Thyroid gland (tissue), 4 donors: ENCODE results near the gene DCHS1. TPM values are rescaled to one million over a fixed set of nuclear protein-coding genes. Genes with fewer than 3 reads are reported as not detected.

Experiments used
- DNase-seq, 2 donors: peaks; one replicate each; pipeline ENCODE4 v3.0.0-alpha.2; 2019
- H3K27ac ChIP-seq, 3 donors: fragments of 200-600 bp; sonication (generic); 1 replicate in 2 of 3; 2 replicates in 1 of 3; pipeline ENCODE4 v1.5.1; 2016 to 2019; ENCODE audit warnings: mild to moderate bottlenecking in 1 of 3, moderate library complexity in 1 of 3
- H3K27me3 ChIP-seq: fragments of 200-600 bp; sonication (generic); one replicate; pipeline ENCODE4 v1.5.1; 2019
- H3K36me3 ChIP-seq, 2 donors: fragments of 200-600 bp; sonication (generic); one replicate each; pipeline ENCODE4 v1.5.1; 2016 to 2019
- H3K4me1 ChIP-seq, 2 donors: fragments of 200-600 bp; sonication (generic); one replicate each; pipeline ENCODE4 v1.5.1; 2017 to 2019
- H3K4me3 ChIP-seq, 3 donors: fragments of 200-600 bp; sonication (generic); replicated peaks in 1 of 3; 1 replicate in 2 of 3; 2 replicates in 1 of 3; pipeline ENCODE4 v1.5.1; 2016; ENCODE audit warnings: mild to moderate bottlenecking in 1 of 3
- H3K9me3 ChIP-seq: fragments of 200-600 bp; sonication (generic); one replicate; pipeline ENCODE4 v1.5.1; 2017
- POLR2A ChIP-seq, 2 donors: fragments of 450-650 bp; IDR thresholded peaks; one replicate each; pipeline ENCODE4 v1.6.1; 2017; ENCODE audit warnings: antibody characterized with exemption in 2 of 2, mild to moderate bottlenecking in 2 of 2, moderate library complexity in 1 of 2
- WGBS, 2 donors: methylation state at CpG; one replicate each; pipeline ENCODE4 v1.1.5; 2017; 5-methylcytosine and 5-hydroxymethylcytosine counted together
- intact Hi-C: fragments of 100-400 bp; cut with DNase I; formaldehyde crosslinking; loops from one replicate; pipeline ENCODE4 v1.15.1; 2023
- total RNA-seq, 4 donors: library from RNA; depleted of rRNA; stranded (reverse); fragments of >200 nt; gene quantifications; one replicate each; pipeline ENCODE4 v1.2.3, GENCODE V29; 2016
- TF ChIP-seq, protein P1 (sequence below), 6 experiments: fragments of 200-600 bp in 3 of 6; fragments of 450-650 bp in 3 of 6; sonication (generic) in 3 of 6; IDR thresholded peaks; one replicate each; pipeline ENCODE4 v1.5.1; 2016 to 2019; ENCODE audit warnings: antibody characterized with exemption in 6 of 6, mild to moderate bottlenecking in 2 of 6, inconsistent platforms in 1 of 6, moderate library complexity in 1 of 6

The DCHS1 gene
- total RNA-seq, 4 donors from 2014 or later = 5.6 to 14.4 (median 9.6) TPM

DNA sequence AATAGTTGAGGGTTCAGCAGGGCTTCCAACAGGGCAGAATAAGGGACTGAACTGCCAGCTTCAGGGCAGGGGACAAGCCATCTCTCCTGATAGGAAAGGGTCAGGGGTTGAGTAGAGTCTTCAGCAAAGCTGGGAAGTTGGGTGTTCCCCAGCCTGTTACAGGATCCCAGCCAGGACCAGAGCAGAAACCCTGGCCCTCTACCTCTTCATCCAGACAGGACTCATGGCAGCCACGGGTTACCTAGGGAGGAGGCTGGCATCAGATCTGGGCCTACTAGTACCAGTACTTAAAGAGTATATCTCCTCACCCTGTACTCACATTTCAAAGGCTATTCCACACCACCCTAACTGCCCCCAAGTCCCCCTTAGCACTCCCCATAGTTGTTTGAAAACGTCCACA is 41.2 kb downstream of the DCHS1 start:
- intact Hi-C loops = no loop called here
- H3K4me1 ChIP-seq = peaks cover 21 to 29% of the 10 kb centered on the region in 2 donors

DNA sequence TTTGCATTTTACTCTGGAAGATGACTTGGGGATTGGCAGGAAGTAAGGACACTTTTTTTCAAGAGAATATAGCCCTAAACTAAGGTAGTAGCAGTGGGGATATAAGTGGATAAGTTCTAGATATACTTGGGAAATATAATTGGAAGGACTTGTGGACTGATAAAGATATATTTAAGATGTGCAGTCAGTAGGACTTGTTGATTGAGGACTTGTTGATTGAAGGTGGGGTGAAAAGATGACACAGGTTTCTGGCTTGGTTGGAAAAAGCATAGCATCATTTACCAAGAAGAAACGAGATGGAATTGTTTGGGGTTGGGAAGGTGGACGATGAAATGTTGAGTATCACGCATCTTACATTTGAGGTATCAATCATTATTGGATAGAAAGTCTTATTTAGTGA is 42.1 kb downstream of the DCHS1 start:
- 94 to 96% methylated on average over 3 of the region's 3 CpGs for WGBS, 2 donors
- Histone ChIP-seq H3K4me3 (no peak overlapping the region), H3K4me1 (peaks cover 18 to 27% of the 10 kb centered on the region in 2 donors), H3K36me3 (peaks cover 25 to 37% of the 10 kb centered on the region in 2 donors), H3K27me3 (no peaks in the 10 kb centered on the region), H3K27ac (peak overlapping the region in 2 of 3 donors; percentile 96 to 99), H3K9me3 (no peaks in the 10 kb centered on the region)
- DNase-seq = no peak
- intact Hi-C loops = no loop called here
- TF ChIP-seq POLR2A (IDR thresholded peaks at IDR 0.05) = no peak
- TF ChIP-seq, protein P1, sequence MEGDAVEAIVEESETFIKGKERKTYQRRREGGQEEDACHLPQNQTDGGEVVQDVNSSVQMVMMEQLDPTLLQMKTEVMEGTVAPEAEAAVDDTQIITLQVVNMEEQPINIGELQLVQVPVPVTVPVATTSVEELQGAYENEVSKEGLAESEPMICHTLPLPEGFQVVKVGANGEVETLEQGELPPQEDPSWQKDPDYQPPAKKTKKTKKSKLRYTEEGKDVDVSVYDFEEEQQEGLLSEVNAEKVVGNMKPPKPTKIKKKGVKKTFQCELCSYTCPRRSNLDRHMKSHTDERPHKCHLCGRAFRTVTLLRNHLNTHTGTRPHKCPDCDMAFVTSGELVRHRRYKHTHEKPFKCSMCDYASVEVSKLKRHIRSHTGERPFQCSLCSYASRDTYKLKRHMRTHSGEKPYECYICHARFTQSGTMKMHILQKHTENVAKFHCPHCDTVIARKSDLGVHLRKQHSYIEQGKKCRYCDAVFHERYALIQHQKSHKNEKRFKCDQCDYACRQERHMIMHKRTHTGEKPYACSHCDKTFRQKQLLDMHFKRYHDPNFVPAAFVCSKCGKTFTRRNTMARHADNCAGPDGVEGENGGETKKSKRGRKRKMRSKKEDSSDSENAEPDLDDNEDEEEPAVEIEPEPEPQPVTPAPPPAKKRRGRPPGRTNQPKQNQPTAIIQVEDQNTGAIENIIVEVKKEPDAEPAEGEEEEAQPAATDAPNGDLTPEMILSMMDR (IDR thresholded peaks at IDR 0.05) = no peak

More for the DNA sequence above, 41.2 kb downstream of the DCHS1 start:
- peaks cover 16 to 28% of the 10 kb centered on the region in 2 donors for H3K36me3 ChIP-seq
- 76 to 96% methylated on average over 2 of the region's 2 CpGs for WGBS, 2 donors
- no peak overlapping the region for H3K27ac ChIP-seq
- H3K4me3 ChIP-seq = no peak overlapping the region
- no peaks in the 10 kb centered on the region for H3K27me3 ChIP-seq
- DNase-seq = no peak
- H3K9me3 ChIP-seq = no peaks in the 10 kb centered on the region
- TF ChIP-seq POLR2A (IDR thresholded peaks at IDR 0.05) = no peak
- TF ChIP-seq, protein P1 (IDR thresholded peaks at IDR 0.05) = no peak

DNA sequence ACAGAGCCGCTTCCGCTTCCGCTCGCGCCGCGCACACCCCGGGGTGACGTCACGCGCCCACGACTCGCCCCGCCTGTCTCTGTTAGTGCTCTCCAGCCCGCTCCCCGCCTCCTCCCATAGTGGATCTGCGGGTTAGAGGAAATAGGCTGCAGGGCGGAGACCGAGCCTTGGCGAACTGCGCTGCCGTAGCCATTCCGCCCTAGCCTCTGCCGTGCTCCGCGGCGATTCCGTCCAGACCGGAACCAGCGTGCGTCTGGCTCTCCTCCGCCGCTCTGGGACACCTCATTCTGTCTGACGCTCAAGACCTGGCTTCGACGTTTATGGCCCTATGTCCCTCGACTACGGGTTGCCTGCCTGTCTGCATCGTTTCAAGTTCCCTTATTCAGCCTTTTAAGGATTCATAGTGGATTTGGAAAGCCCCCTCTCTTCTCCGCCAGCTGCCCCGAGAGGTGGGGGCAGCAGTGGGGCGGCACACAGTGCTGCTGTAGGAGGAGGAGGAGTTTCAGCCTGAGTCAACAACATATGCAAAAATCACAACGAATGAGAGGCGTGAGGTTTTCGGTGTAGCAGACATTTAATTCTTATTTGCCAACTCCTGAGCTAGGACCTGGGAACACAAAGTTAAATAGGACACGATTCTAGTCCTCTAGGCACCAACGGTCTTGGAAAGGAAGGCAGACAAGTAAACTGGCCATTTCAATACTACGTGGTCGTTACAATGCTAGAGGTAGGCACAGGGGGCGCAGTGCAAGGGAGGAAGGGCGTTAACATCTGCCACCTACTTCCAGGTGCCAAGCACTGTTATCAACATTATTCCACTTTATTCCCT is 43.2 kb downstream of the DCHS1 start, which contains the start of gene TAF10:
TAF10 (minus strand) TSS at position 4 of the 829 bp plus-strand sequence. CDS start 27 bp downstream, outside the sequence.
- H3K4me3 ChIP-seq = peak within 1 kb of the TSS; percentile 12 to 74 (median 50)
- peak; percentile 98 for DNase-seq
- no peaks in the 10 kb centered on the region for H3K9me3 ChIP-seq
- 0 to 1% methylated on average over 31 to 34 of the region's 51 CpGs for WGBS, 2 donors
- H3K27ac ChIP-seq = peak within 1 kb of the TSS; percentile 96 to 99 (median 99)
- intact Hi-C loops = no loop called here
- TF ChIP-seq, protein P1 (IDR thresholded peaks at IDR 0.05) = peak in 4 of 6 experiments; percentile 34 to 63 (median 44)
- TF ChIP-seq POLR2A (IDR thresholded peaks at IDR 0.05) = peak in 1 of 2 donors; percentile 98
- peaks cover 12 to 21% of the 10 kb centered on the region in 2 donors for H3K4me1 ChIP-seq
- H3K27me3 ChIP-seq = no peaks in the 10 kb centered on the region
- H3K36me3 ChIP-seq = peaks cover 32 to 44% of the 10 kb centered on the region in 2 donors

DNA sequence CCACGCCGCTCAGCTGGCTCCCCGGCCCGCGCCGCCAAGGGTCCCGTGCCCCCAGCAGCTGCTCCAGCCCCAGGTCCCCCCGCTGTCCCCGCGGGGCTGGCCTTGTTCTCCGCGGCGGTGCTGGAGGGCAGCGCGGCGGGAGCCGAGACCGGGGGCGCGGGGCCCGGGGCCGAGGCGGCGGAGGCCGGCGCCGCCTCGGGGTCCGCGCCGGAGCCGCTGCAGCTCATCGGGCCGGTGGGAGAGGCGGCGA is 43.7 kb downstream of the DCHS1 start:
- H3K4me3 ChIP-seq = peak overlapping the region; percentile 12 to 74 (median 34)
- WGBS, 2 donors = 0% methylated on average over 3 to 12 of the region's 36 CpGs
- H3K9me3 ChIP-seq = no peaks in the 10 kb centered on the region
- DNase-seq = no peak
- H3K27me3 ChIP-seq = no peaks in the 10 kb centered on the region
- peak overlapping the region; percentile 77 to 96 (median 80) for H3K27ac ChIP-seq
- peaks cover 12 to 25% of the 10 kb centered on the region in 2 donors for H3K4me1 ChIP-seq
- H3K36me3 ChIP-seq = peaks cover 32 to 44% of the 10 kb centered on the region in 2 donors
- intact Hi-C loops = no loop called here
- TF ChIP-seq POLR2A (IDR thresholded peaks at IDR 0.05) = no peak
- TF ChIP-seq, protein P1 (IDR thresholded peaks at IDR 0.05) = no peak
